Measurements from ENCODE around the gene SRGAP3.

The SRGAP3 gene

DNA sequence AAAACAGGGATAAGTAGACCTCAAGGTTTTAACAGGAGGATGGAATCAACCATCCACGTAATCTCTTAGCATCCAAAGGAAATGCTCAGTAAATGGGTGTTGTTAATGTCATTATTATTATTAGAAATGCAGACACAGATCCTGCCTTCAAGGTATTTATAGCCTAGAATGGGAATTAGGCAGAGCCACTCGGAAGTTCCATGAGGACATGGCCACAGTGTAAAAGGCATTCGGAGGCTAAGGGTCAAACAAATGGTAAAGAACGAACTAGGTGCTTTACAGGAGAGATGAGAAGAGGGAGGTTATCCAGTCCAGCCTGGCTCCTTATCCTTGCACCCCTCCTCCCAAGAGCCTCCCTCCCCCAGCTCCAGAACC is 65.0 kb downstream of the SRGAP3 start (continued):
- TF ChIP-seq, protein P1, sequence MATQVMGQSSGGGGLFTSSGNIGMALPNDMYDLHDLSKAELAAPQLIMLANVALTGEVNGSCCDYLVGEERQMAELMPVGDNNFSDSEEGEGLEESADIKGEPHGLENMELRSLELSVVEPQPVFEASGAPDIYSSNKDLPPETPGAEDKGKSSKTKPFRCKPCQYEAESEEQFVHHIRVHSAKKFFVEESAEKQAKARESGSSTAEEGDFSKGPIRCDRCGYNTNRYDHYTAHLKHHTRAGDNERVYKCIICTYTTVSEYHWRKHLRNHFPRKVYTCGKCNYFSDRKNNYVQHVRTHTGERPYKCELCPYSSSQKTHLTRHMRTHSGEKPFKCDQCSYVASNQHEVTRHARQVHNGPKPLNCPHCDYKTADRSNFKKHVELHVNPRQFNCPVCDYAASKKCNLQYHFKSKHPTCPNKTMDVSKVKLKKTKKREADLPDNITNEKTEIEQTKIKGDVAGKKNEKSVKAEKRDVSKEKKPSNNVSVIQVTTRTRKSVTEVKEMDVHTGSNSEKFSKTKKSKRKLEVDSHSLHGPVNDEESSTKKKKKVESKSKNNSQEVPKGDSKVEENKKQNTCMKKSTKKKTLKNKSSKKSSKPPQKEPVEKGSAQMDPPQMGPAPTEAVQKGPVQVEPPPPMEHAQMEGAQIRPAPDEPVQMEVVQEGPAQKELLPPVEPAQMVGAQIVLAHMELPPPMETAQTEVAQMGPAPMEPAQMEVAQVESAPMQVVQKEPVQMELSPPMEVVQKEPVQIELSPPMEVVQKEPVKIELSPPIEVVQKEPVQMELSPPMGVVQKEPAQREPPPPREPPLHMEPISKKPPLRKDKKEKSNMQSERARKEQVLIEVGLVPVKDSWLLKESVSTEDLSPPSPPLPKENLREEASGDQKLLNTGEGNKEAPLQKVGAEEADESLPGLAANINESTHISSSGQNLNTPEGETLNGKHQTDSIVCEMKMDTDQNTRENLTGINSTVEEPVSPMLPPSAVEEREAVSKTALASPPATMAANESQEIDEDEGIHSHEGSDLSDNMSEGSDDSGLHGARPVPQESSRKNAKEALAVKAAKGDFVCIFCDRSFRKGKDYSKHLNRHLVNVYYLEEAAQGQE (tag by site-specific recombination; IDR thresholded peaks at IDR 0.05): no peak
- TF ChIP-seq, protein P2, sequence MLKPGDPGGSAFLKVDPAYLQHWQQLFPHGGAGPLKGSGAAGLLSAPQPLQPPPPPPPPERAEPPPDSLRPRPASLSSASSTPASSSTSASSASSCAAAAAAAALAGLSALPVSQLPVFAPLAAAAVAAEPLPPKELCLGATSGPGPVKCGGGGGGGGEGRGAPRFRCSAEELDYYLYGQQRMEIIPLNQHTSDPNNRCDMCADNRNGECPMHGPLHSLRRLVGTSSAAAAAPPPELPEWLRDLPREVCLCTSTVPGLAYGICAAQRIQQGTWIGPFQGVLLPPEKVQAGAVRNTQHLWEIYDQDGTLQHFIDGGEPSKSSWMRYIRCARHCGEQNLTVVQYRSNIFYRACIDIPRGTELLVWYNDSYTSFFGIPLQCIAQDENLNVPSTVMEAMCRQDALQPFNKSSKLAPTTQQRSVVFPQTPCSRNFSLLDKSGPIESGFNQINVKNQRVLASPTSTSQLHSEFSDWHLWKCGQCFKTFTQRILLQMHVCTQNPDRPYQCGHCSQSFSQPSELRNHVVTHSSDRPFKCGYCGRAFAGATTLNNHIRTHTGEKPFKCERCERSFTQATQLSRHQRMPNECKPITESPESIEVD (tag by site-specific recombination; IDR thresholded peaks at IDR 0.05): no peak
- TF ChIP-seq ZSCAN23 (tag by site-specific recombination; IDR thresholded peaks at IDR 0.05): no peak
- no peak for TF ChIP-seq ZNF121 (tag by site-specific recombination; IDR thresholded peaks at IDR 0.05)
- TF ChIP-seq, protein P3, sequence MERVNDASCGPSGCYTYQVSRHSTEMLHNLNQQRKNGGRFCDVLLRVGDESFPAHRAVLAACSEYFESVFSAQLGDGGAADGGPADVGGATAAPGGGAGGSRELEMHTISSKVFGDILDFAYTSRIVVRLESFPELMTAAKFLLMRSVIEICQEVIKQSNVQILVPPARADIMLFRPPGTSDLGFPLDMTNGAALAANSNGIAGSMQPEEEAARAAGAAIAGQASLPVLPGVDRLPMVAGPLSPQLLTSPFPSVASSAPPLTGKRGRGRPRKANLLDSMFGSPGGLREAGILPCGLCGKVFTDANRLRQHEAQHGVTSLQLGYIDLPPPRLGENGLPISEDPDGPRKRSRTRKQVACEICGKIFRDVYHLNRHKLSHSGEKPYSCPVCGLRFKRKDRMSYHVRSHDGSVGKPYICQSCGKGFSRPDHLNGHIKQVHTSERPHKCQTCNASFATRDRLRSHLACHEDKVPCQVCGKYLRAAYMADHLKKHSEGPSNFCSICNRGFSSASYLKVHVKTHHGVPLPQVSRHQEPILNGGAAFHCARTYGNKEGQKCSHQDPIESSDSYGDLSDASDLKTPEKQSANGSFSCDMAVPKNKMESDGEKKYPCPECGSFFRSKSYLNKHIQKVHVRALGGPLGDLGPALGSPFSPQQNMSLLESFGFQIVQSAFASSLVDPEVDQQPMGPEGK (tag by site-specific recombination; IDR thresholded peaks at IDR 0.05): no peak
- TF ChIP-seq, protein P4, sequence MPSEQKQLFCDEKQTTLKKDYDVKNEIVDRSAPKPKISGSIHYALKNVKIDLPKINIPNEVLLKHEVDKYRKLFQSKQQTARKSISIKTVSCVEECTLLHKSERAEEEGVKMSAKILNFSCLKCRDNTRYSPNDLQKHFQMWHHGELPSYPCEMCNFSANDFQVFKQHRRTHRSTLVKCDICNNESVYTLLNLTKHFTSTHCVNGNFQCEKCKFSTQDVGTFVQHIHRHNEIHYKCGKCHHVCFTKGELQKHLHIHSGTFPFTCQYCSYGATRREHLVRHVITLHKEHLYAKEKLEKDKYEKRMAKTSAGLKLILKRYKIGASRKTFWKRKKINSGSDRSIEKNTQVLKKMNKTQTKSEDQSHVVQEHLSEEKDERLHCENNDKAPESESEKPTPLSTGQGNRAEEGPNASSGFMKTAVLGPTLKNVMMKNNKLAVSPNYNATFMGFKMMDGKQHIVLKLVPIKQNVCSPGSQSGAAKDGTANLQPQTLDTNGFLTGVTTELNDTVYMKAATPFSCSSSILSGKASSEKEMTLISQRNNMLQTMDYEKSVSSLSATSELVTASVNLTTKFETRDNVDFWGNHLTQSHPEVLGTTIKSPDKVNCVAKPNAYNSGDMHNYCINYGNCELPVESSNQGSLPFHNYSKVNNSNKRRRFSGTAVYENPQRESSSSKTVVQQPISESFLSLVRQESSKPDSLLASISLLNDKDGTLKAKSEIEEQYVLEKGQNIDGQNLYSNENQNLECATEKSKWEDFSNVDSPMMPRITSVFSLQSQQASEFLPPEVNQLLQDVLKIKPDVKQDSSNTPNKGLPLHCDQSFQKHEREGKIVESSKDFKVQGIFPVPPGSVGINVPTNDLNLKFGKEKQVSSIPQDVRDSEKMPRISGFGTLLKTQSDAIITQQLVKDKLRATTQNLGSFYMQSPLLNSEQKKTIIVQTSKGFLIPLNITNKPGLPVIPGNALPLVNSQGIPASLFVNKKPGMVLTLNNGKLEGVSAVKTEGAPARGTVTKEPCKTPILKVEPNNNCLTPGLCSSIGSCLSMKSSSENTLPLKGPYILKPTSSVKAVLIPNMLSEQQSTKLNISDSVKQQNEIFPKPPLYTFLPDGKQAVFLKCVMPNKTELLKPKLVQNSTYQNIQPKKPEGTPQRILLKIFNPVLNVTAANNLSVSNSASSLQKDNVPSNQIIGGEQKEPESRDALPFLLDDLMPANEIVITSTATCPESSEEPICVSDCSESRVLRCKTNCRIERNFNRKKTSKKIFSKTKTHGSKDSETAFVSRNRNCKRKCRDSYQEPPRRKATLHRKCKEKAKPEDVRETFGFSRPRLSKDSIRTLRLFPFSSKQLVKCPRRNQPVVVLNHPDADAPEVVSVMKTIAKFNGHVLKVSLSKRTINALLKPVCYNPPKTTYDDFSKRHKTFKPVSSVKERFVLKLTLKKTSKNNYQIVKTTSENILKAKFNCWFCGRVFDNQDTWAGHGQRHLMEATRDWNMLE (tag by site-specific recombination; conservative IDR thresholded peaks at IDR 0.05; ENCODE audit: low read depth): no peak
- TF ChIP-seq, protein P5, sequence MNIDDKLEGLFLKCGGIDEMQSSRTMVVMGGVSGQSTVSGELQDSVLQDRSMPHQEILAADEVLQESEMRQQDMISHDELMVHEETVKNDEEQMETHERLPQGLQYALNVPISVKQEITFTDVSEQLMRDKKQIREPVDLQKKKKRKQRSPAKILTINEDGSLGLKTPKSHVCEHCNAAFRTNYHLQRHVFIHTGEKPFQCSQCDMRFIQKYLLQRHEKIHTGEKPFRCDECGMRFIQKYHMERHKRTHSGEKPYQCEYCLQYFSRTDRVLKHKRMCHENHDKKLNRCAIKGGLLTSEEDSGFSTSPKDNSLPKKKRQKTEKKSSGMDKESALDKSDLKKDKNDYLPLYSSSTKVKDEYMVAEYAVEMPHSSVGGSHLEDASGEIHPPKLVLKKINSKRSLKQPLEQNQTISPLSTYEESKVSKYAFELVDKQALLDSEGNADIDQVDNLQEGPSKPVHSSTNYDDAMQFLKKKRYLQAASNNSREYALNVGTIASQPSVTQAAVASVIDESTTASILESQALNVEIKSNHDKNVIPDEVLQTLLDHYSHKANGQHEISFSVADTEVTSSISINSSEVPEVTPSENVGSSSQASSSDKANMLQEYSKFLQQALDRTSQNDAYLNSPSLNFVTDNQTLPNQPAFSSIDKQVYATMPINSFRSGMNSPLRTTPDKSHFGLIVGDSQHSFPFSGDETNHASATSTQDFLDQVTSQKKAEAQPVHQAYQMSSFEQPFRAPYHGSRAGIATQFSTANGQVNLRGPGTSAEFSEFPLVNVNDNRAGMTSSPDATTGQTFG (tag by site-specific recombination; IDR thresholded peaks at IDR 0.05; ENCODE audit: borderline replicate concordance): no peak
- no peak for TF ChIP-seq ZNF629 (tag by site-specific recombination; IDR thresholded peaks at IDR 0.05)
- TF ChIP-seq, protein P6, sequence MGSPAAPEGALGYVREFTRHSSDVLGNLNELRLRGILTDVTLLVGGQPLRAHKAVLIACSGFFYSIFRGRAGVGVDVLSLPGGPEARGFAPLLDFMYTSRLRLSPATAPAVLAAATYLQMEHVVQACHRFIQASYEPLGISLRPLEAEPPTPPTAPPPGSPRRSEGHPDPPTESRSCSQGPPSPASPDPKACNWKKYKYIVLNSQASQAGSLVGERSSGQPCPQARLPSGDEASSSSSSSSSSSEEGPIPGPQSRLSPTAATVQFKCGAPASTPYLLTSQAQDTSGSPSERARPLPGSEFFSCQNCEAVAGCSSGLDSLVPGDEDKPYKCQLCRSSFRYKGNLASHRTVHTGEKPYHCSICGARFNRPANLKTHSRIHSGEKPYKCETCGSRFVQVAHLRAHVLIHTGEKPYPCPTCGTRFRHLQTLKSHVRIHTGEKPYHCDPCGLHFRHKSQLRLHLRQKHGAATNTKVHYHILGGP (tag by site-specific recombination; IDR thresholded peaks at IDR 0.05): no peak
- TF ChIP-seq, protein P7, sequence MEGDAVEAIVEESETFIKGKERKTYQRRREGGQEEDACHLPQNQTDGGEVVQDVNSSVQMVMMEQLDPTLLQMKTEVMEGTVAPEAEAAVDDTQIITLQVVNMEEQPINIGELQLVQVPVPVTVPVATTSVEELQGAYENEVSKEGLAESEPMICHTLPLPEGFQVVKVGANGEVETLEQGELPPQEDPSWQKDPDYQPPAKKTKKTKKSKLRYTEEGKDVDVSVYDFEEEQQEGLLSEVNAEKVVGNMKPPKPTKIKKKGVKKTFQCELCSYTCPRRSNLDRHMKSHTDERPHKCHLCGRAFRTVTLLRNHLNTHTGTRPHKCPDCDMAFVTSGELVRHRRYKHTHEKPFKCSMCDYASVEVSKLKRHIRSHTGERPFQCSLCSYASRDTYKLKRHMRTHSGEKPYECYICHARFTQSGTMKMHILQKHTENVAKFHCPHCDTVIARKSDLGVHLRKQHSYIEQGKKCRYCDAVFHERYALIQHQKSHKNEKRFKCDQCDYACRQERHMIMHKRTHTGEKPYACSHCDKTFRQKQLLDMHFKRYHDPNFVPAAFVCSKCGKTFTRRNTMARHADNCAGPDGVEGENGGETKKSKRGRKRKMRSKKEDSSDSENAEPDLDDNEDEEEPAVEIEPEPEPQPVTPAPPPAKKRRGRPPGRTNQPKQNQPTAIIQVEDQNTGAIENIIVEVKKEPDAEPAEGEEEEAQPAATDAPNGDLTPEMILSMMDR (tag by site-specific recombination; IDR thresholded peaks at IDR 0.05): no peak
- no peak for TF ChIP-seq PRDM1 (tag by site-specific recombination; IDR thresholded peaks at IDR 0.05)
- TF ChIP-seq KLF1 (tag by site-specific recombination; IDR thresholded peaks at IDR 0.05): no peak
